Mesothelial cell of epicardium (in vitro differentiated cells): Measurements from ENCODE around the gene DNPH1. TPM values are rescaled to one million over a fixed set of nuclear protein-coding genes. Genes with fewer than 3 reads are reported as not detected.

Experiments
- DNase-seq, 2 experiments: peaks; one replicate each; pipeline ENCODE4 v3.0.0; 2021; ENCODE audit warnings: low spot score in 2 of 2; ENCODE audit not compliant: unreplicated experiment in 2 of 2
- H3K27ac Mint-ChIP-seq: 2 replicates; pipeline ENCODE4 v1.8.0; 2021; ENCODE audit warnings: mixed read lengths
- H3K27me3 Mint-ChIP-seq: 2 replicates; pipeline ENCODE4 v1.8.0; 2021; ENCODE audit warnings: low read depth, mixed read lengths
- H3K36me3 Mint-ChIP-seq: 2 replicates; pipeline ENCODE4 v1.8.0; 2021; ENCODE audit warnings: mixed read lengths
- H3K4me1 Mint-ChIP-seq: 2 replicates; pipeline ENCODE4 v1.8.0; 2021; ENCODE audit warnings: mixed read lengths
- H3K4me3 Mint-ChIP-seq: 2 replicates; pipeline ENCODE4 v1.8.0; 2021; ENCODE audit warnings: mild to moderate bottlenecking, moderate library complexity, mixed read lengths
- H3K9me3 Mint-ChIP-seq: 2 replicates; pipeline ENCODE4 v1.8.0; 2021; ENCODE audit warnings: mixed read lengths
- CTCF ChIP-seq: fragments of 200-600 bp; sonication (generic); IDR thresholded peaks from one replicate; pipeline ENCODE4 v1.5.0; 2021; ENCODE audit warnings: antibody characterized with exemption; ENCODE audit not compliant: unreplicated experiment
- total RNA-seq: library from RNA; stranded (reverse); gene quantifications from 3 replicates; pipeline ENCODE4 v1.2.1, GENCODE V29; 2021

The DNPH1 gene
- total RNA-seq, 1 donor from 2014 or later = 52.3 TPM

- no peak for TF ChIP-seq CTCF
- Mint-ChIP-seq H3K4me1 (no peaks in the 10 kb centered on the region), H3K36me3 (peaks cover 37% of the 10 kb centered on the region), H3K27ac (no peak overlapping the region), H3K9me3 (no peaks in the 10 kb centered on the region), H3K27me3 (no peaks in the 10 kb centered on the region), H3K4me3 (no peak overlapping the region)
- DNase-seq = no peak
Measured at GRCh38 chr6:43202451-43202850, 26.8 kb downstream of the DNPH1 start.

- H3K27ac Mint-ChIP-seq = no peak overlapping the region
- no peak for DNase-seq
Measured at GRCh38 chr6:43200541-43200940, 28.7 kb downstream of the DNPH1 start.

GRCh38 chr6:43199912-43200311 is 29.4 kb downstream of the DNPH1 start:
- no peak for DNase-seq
- Mint-ChIP-seq H3K4me1 (no peaks in the 10 kb centered on the region), H3K4me3 (no peak overlapping the region), H3K27me3 (no peaks in the 10 kb centered on the region), H3K27ac (no peak overlapping the region), H3K36me3 (peaks cover 32% of the 10 kb centered on the region), H3K9me3 (no peaks in the 10 kb centered on the region)
- TF ChIP-seq CTCF = no peak

More at GRCh38 chr6:43200541-43200940, 28.7 kb downstream of the DNPH1 start:
- H3K9me3 Mint-ChIP-seq = no peaks in the 10 kb centered on the region
- no peak overlapping the region for H3K4me3 Mint-ChIP-seq
- peaks cover 33% of the 10 kb centered on the region for H3K36me3 Mint-ChIP-seq
- no peaks in the 10 kb centered on the region for H3K4me1 Mint-ChIP-seq
- H3K27me3 Mint-ChIP-seq = no peaks in the 10 kb centered on the region
- no peak for TF ChIP-seq CTCF

- no peak overlapping the region for H3K4me3 Mint-ChIP-seq
- no peaks in the 10 kb centered on the region for H3K9me3 Mint-ChIP-seq
- no peaks in the 10 kb centered on the region for H3K4me1 Mint-ChIP-seq
- no peaks in the 10 kb centered on the region for H3K27me3 Mint-ChIP-seq
- H3K27ac Mint-ChIP-seq = no peak overlapping the region
- no peak for DNase-seq
- peaks cover 35% of the 10 kb centered on the region for H3K36me3 Mint-ChIP-seq
- TF ChIP-seq CTCF = no peak
Measured at GRCh38 chr6:43196337-43196736, 32.9 kb downstream of the DNPH1 start.

- DNase-seq = no peak
- H3K4me3 Mint-ChIP-seq = no peak overlapping the region
- TF ChIP-seq CTCF = no peak
- H3K4me1 Mint-ChIP-seq = no peaks in the 10 kb centered on the region
- H3K27me3 Mint-ChIP-seq = no peaks in the 10 kb centered on the region
- no peaks in the 10 kb centered on the region for H3K9me3 Mint-ChIP-seq
- peaks cover 26% of the 10 kb centered on the region for H3K36me3 Mint-ChIP-seq
- no peak overlapping the region for H3K27ac Mint-ChIP-seq
Measured at GRCh38 chr6:43193929-43194328, 35.4 kb downstream of the DNPH1 start.

- DNase-seq = no peak
- TF ChIP-seq CTCF = no peak
Measured at GRCh38 chr6:43192911-43193310, 36.4 kb downstream of the DNPH1 start.

More at GRCh38 chr6:43192911-43193310, 36.4 kb downstream of the DNPH1 start:
- H3K4me3 Mint-ChIP-seq = no peak overlapping the region
- H3K27me3 Mint-ChIP-seq = no peaks in the 10 kb centered on the region
- H3K4me1 Mint-ChIP-seq = no peaks in the 10 kb centered on the region
- H3K9me3 Mint-ChIP-seq = no peaks in the 10 kb centered on the region
- H3K36me3 Mint-ChIP-seq = peaks cover 32% of the 10 kb centered on the region
- H3K27ac Mint-ChIP-seq = no peak overlapping the region
